HCT116 (cell line): ENCODE measurements around the gene DRD2. TPM values are rescaled to one million over a fixed set of nuclear protein-coding genes. Genes with fewer than 3 reads are reported as not detected.

ENCODE experiments used
- ATAC-seq: fragments of 200-7000 bp; cut with Tn5 transposase; 2 replicates; pipeline ENCODE4 v1.9.1; 2020; ENCODE audit warnings: mild to moderate bottlenecking, moderate library complexity
- BruUV-seq: library from RNA; stranded (reverse); fragments of 400-500 nt; replicated peaks from 2 replicates; lab custom pipeline; 2021; lab: Mats Ljungman, UMichigan
- CTCF ChIA-PET: fragments of 300-600 bp; sonication (Branson Sonifier 250); formaldehyde crosslinking; loops from one replicate; lab custom pipeline; 2021; ENCODE audit warnings: antibody characterized with exemption; lab: Charles Lee
- POLR2A ChIA-PET: fragments of 300-600, 350-600 bp; sonication (Branson Sonifier 250); formaldehyde crosslinking; loops from one replicate; lab custom pipeline; 2021; ENCODE audit warnings: antibody characterized with exemption; lab: Charles Lee
- RAD21 ChIA-PET, 2 experiments: fragments of 300-600 bp; sonication (Branson Sonifier 250); formaldehyde crosslinking; loops; one replicate each; lab custom pipeline; 2023; ENCODE audit warnings: low total read pairs in 2 of 2; ENCODE audit not compliant: uncharacterized antibody in 2 of 2, unreplicated experiment in 2 of 2, low non-redundant PET in 1 of 2; lab: Charles Lee
- DNase-seq: peaks from one replicate; pipeline ENCODE4 v3.0.0-alpha.2; 2010; ENCODE audit warnings: low read depth, low spot score
- H2AFZ ChIP-seq: fragments of 200-600 bp; shearing (Covaris generic), sonication (generic); 2 replicates; pipeline ENCODE4 v1.6.1; 2017; ENCODE audit warnings: low read depth, mixed run types, mixed read lengths, antibody characterized with exemption, low read length; ENCODE audit not compliant: poor library complexity, severe bottlenecking
- H3K27ac ChIP-seq: 2 replicates; pipeline ENCODE4 v1.5.1; 2012; ENCODE audit warnings: low read depth, low read length
- H3K27me3 ChIP-seq: fragments of 200-600 bp; sonication (generic); 2 replicates; pipeline ENCODE4 v1.6.1; 2016; ENCODE audit warnings: mixed run types, low read length, mixed read lengths; ENCODE audit not compliant: insufficient read depth
- H3K36me3 ChIP-seq, 2 experiments: fragments of 200-500 bp in 1 of 2; fragments of 200-600 bp in 1 of 2; sonication (Bioruptor generic) in 1 of 2; sonication (generic) in 1 of 2; 2 replicates each; pipeline versions ENCODE4 v1.5.1 to v1.6.1; 2014 to 2016; ENCODE audit warnings: low read length in 2 of 2, inconsistent platforms in 1 of 2, mixed read lengths in 1 of 2, mixed run types in 1 of 2; ENCODE audit not compliant: insufficient read depth in 2 of 2, control insufficient read depth in 1 of 2
- H3K4me1 ChIP-seq, 2 experiments: fragments of 200-600 bp in 1 of 2; sonication (generic) in 1 of 2; 2 replicates each; pipeline versions ENCODE4 v1.5.1 to v1.6.1; 2012 to 2017; ENCODE audit warnings: low read length in 2 of 2, inconsistent platforms in 1 of 2, mild to moderate bottlenecking in 1 of 2, mixed read lengths in 1 of 2, mixed run types in 1 of 2, moderate library complexity in 1 of 2; ENCODE audit not compliant: insufficient read depth in 2 of 2, control insufficient read depth in 1 of 2
- H3K4me2 ChIP-seq: fragments of 200-600 bp; sonication (generic); 2 replicates; pipeline ENCODE4 v1.6.1; 2017; ENCODE audit warnings: mixed run types, low read length, mixed read lengths
- H3K4me3 ChIP-seq, 2 experiments: fragments of 200-600 bp in 1 of 2; sonication (generic) in 1 of 2; replicated peaks in 1 of 2; 2 replicates each; pipeline ENCODE4 v1.5.1; 2011 to 2016; ENCODE audit warnings: low read length in 2 of 2, control low read depth in 1 of 2, low read depth in 1 of 2, mild to moderate bottlenecking in 1 of 2, mixed read lengths in 1 of 2, mixed run types in 1 of 2
- H3K79me2 ChIP-seq: fragments of 200-600 bp; sonication (generic); 2 replicates; pipeline ENCODE4 v1.6.1; 2017; ENCODE audit warnings: mild to moderate bottlenecking, mixed run types, low read length, moderate library complexity, mixed read lengths; ENCODE audit not compliant: insufficient read depth
- H3K9ac ChIP-seq: fragments of 200-600 bp; sonication (generic); 2 replicates; pipeline ENCODE4 v1.6.1; 2016; ENCODE audit warnings: low read length, mixed read lengths
- H3K9me2 ChIP-seq: fragments of 200-600 bp; sonication (generic), shearing (Covaris generic); 2 replicates; pipeline ENCODE4 v1.6.1; 2017; ENCODE audit warnings: mixed run types, mild to moderate bottlenecking, moderate library complexity; ENCODE audit not compliant: insufficient read depth
- H3K9me3 ChIP-seq, 2 experiments: fragments of 200-500 bp in 1 of 2; fragments of 200-600 bp in 1 of 2; sonication (Bioruptor generic) in 1 of 2; sonication (generic) in 1 of 2; 2 replicates each; pipeline ENCODE4 v1.6.1; 2014 to 2017; ENCODE audit warnings: low read length in 2 of 2, mixed read lengths in 2 of 2, inconsistent platforms in 1 of 2, low read depth in 1 of 2, mild to moderate bottlenecking in 1 of 2, mixed run types in 1 of 2, moderate library complexity in 1 of 2; ENCODE audit not compliant: control insufficient read depth in 1 of 2, insufficient read depth in 1 of 2
- H4K20me1 ChIP-seq: fragments of 200-600 bp; sonication (generic), shearing (Covaris generic); 2 replicates; pipeline ENCODE4 v1.6.1; 2017; ENCODE audit warnings: mixed run types, mild to moderate bottlenecking, moderate library complexity; ENCODE audit not compliant: insufficient read depth
- EGR1 ChIP-seq: IDR thresholded peaks from 2 replicates; pipeline ENCODE4 v1.6.1; 2012; ENCODE audit warnings: low read depth
- ELF1 ChIP-seq: IDR thresholded peaks from 2 replicates; pipeline ENCODE4 v1.6.1; 2012; ENCODE audit warnings: low read depth, borderline replicate concordance
- FOSL1 ChIP-seq: IDR thresholded peaks from 2 replicates; pipeline ENCODE4 v1.6.1; 2012; ENCODE audit warnings: low read depth
- JUND ChIP-seq: IDR thresholded peaks from 2 replicates; pipeline ENCODE4 v1.6.1; 2012
- RAD21 ChIP-seq: IDR thresholded peaks from 2 replicates; pipeline ENCODE4 v1.6.1; 2012; ENCODE audit warnings: low read depth, mild to moderate bottlenecking
- REST ChIP-seq: IDR thresholded peaks from 2 replicates; pipeline ENCODE4 v1.6.1; 2012; ENCODE audit warnings: low read depth
- SIN3A ChIP-seq: IDR thresholded peaks from 2 replicates; pipeline ENCODE4 v1.6.1; 2012; ENCODE audit warnings: low read depth
- TCF7L2 ChIP-seq: IDR thresholded peaks from 2 replicates; pipeline ENCODE4 v1.7.0; 2011; ENCODE audit warnings: borderline replicate concordance, inconsistent platforms; ENCODE audit not compliant: insufficient read depth, insufficient read length; ENCODE audit errors: extremely low read depth
- ZFX ChIP-seq: fragments of 450-650 bp; IDR thresholded peaks from 2 replicates; pipeline ENCODE4 v1.6.1; 2017
- intact Hi-C: fragments of 100-400 bp; cut with micrococcal nuclease; formaldehyde crosslinking; loops from 2 replicates; pipeline ENCODE4 v1.10.0; 2022
- total RNA-seq: library from RNA; stranded (reverse); gene quantifications from one replicate; pipeline ENCODE4 v1.2.1, GENCODE V29; 2021; ENCODE audit not compliant: unreplicated experiment
- TF ChIP-seq, protein P1 (sequence below), 3 experiments: fragments of 200-600 bp in 1 of 3; sonication (generic) in 1 of 3; IDR thresholded peaks in 2 of 3; conservative IDR thresholded peaks in 1 of 3; 2 replicates each; pipeline ENCODE4 v1.5.1; 2012 to 2017; ENCODE audit warnings: low read depth in 2 of 3, low read length in 2 of 3, antibody characterized with exemption in 1 of 3, borderline replicate concordance in 1 of 3, control low read depth in 1 of 3, mild to moderate bottlenecking in 1 of 3, mixed read lengths in 1 of 3, mixed run types in 1 of 3, moderate library complexity in 1 of 3; ENCODE audit not compliant: insufficient read depth in 1 of 3

The DRD2 gene
- total RNA-seq, 1 experiment from 2014 or later = not detected

GRCh38 chr11:113481672-113482071 is 6.5 kb upstream of the DRD2 start:
- CTCF ChIA-PET = interaction anchor here (1.4 kb wide), 1 partner anchor 780 kb away, joined by 3 read pairs; no protein-coding TSS in a partner anchor
- Histone ChIP-seq H3K36me3 (no peaks in the 10 kb centered on the region), H3K4me1 (no peaks in the 10 kb centered on the region), H3K9ac (no peak overlapping the region)
- BruUV-seq = no TSS peak
- TF ChIP-seq JUND (no peak), ELF1 (no peak), SIN3A (no peak), TCF7L2 (no peak), FOSL1 (no peak), EGR1 (no peak), RAD21 (no peak), REST (no peak), ZFX (no peak)
- TF ChIP-seq, protein P1, sequence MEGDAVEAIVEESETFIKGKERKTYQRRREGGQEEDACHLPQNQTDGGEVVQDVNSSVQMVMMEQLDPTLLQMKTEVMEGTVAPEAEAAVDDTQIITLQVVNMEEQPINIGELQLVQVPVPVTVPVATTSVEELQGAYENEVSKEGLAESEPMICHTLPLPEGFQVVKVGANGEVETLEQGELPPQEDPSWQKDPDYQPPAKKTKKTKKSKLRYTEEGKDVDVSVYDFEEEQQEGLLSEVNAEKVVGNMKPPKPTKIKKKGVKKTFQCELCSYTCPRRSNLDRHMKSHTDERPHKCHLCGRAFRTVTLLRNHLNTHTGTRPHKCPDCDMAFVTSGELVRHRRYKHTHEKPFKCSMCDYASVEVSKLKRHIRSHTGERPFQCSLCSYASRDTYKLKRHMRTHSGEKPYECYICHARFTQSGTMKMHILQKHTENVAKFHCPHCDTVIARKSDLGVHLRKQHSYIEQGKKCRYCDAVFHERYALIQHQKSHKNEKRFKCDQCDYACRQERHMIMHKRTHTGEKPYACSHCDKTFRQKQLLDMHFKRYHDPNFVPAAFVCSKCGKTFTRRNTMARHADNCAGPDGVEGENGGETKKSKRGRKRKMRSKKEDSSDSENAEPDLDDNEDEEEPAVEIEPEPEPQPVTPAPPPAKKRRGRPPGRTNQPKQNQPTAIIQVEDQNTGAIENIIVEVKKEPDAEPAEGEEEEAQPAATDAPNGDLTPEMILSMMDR (IDR thresholded peaks at IDR 0.05 in 2 of 3, conservative IDR thresholded peaks at IDR 0.05 in 1 of 3; ENCODE audit: borderline replicate concordance in 1 of 3, insufficient read depth in 1 of 3, low read depth in 2 of 3, low read length in 2 of 3) = no peak
- TF ChIP-seq, all 23 proteins: peak for 0
- Histone ChIP-seq H3K27me3 (peaks cover 46% of the 10 kb centered on the region), H3K27ac (no peak overlapping the region), H3K79me2 (no peaks in the 10 kb centered on the region), H3K4me3 (no peak overlapping the region), H4K20me1 (no peaks in the 10 kb centered on the region), H2AFZ (no peak overlapping the region), H3K9me3 (no peaks in the 10 kb centered on the region), H3K4me2 (no peak overlapping the region), H3K9me2 (no peaks in the 10 kb centered on the region)
- intact Hi-C loops = no loop called here
- ChIA-PET RAD21 (no interaction called here), POLR2A (no interaction called here)
- ATAC-seq (no peak), DNase-seq (no peak)
